IMR-90 (cell line): ENCODE results near the gene ZBTB8A. TPM values are rescaled to one million over a fixed set of nuclear protein-coding genes. Genes with fewer than 3 reads are reported as not detected.

Experiments used
- ATAC-seq: fragments of 200-7000 bp; cut with Tn5 transposase; 2 replicates; pipeline ENCODE4 v1.9.1; 2020; ENCODE audit warnings: low read depth, mild to moderate bottlenecking, moderate library complexity
- BruUV-seq: library from RNA; stranded (reverse); fragments of 400-500 nt; replicated peaks from 2 replicates; lab custom pipeline; 2021; lab: Mats Ljungman, UMichigan
- CTCF ChIA-PET: fragments of 300-600 bp; formaldehyde crosslinking; extraction: SDS; loops from one replicate; lab custom pipeline; 2021; ENCODE audit warnings: antibody characterized with exemption; lab: Yijun Ruan, JAX
- POLR2A ChIA-PET: fragments of 300-600 bp; sonication (Branson Sonifier 250); formaldehyde crosslinking; loops from one replicate; lab custom pipeline; 2022; ENCODE audit warnings: antibody characterized with exemption; ENCODE audit not compliant: unreplicated experiment; lab: Charles Lee
- DNase-seq: peaks from one replicate; pipeline ENCODE4 v3.0.0; 2013
- H2AFZ ChIP-seq: replicated peaks from 2 replicates; pipeline ENCODE3; 2013; ENCODE audit warnings: low read length, mild to moderate bottlenecking; ENCODE audit not compliant: poor library complexity
- H2AK5ac ChIP-seq: 2 replicates; pipeline ENCODE4 v1.6.1; 2013; ENCODE audit warnings: low read depth, low read length, inconsistent platforms
- H2AK9ac ChIP-seq: replicated peaks from 2 replicates; pipeline ENCODE3; 2013; ENCODE audit warnings: mild to moderate bottlenecking, low read depth, low read length, moderate library complexity; ENCODE audit not compliant: poor library complexity
- H2BK120ac ChIP-seq: 2 replicates; pipeline ENCODE4 v1.6.1; 2013; ENCODE audit warnings: low read depth, low read length, inconsistent platforms
- H2BK15ac ChIP-seq: 3 replicates; pipeline ENCODE4 v1.6.1; 2013; ENCODE audit warnings: low read depth, low read length, inconsistent platforms
- H2BK20ac ChIP-seq: 2 replicates; pipeline ENCODE4 v1.6.1; 2013; ENCODE audit warnings: low read depth, mild to moderate bottlenecking, inconsistent platforms, low read length, moderate library complexity
- H2BK5ac ChIP-seq: 2 replicates; pipeline ENCODE4 v1.6.1; 2013; ENCODE audit warnings: mild to moderate bottlenecking, low read depth, low read length, inconsistent platforms; ENCODE audit not compliant: poor library complexity, severe bottlenecking
- H3K14ac ChIP-seq: replicated peaks from 2 replicates; pipeline ENCODE4 v1.6.1; 2013; ENCODE audit warnings: low read depth, low read length, inconsistent platforms
- H3K18ac ChIP-seq: 2 replicates; pipeline ENCODE4 v1.6.1; 2013; ENCODE audit warnings: low read depth, low read length, control low read depth
- H3K23ac ChIP-seq: 2 replicates; pipeline ENCODE4 v1.6.1; 2013; ENCODE audit warnings: low read depth, low read length, inconsistent platforms
- H3K27ac ChIP-seq: 2 replicates; pipeline ENCODE4 v1.5.1; 2013; ENCODE audit warnings: mild to moderate bottlenecking, control low read depth, low read length; ENCODE audit not compliant: insufficient read depth
- H3K27me3 ChIP-seq: 2 replicates; pipeline ENCODE4 v1.6.1; 2013; ENCODE audit warnings: low read length; ENCODE audit not compliant: control insufficient read depth, insufficient read depth
- H3K36me3 ChIP-seq: 2 replicates; pipeline ENCODE4 v1.6.1; 2013; ENCODE audit warnings: low read length, mixed read lengths; ENCODE audit not compliant: control insufficient read depth, insufficient read depth
- H3K4ac ChIP-seq: 2 replicates; pipeline ENCODE4 v1.6.1; 2013; ENCODE audit warnings: low read depth, low read length, inconsistent platforms
- H3K4me1 ChIP-seq: 2 replicates; pipeline ENCODE4 v1.6.1; 2013; ENCODE audit warnings: low read length, mixed read lengths; ENCODE audit not compliant: control insufficient read depth, insufficient read depth
- H3K4me2 ChIP-seq: 2 replicates; pipeline ENCODE4 v1.6.1; 2013; ENCODE audit warnings: low read depth, mild to moderate bottlenecking, control low read depth, low read length, moderate library complexity
- H3K4me3 ChIP-seq: 2 replicates; pipeline ENCODE4 v1.5.1; 2013; ENCODE audit warnings: low read depth, mild to moderate bottlenecking, control low read depth, low read length, moderate library complexity; ENCODE audit not compliant: insufficient read depth
- H3K56ac ChIP-seq: 2 replicates; pipeline ENCODE4 v1.6.1; 2013; ENCODE audit warnings: low read length, inconsistent platforms; ENCODE audit not compliant: insufficient read depth; ENCODE audit errors: extremely low read depth
- H3K79me1 ChIP-seq, 2 experiments: 2 replicates each; pipeline ENCODE4 v1.6.1; 2013; ENCODE audit warnings: low read length in 2 of 2, inconsistent platforms in 1 of 2, low read depth in 1 of 2
- H3K9ac ChIP-seq: 2 replicates; pipeline ENCODE4 v1.6.1; 2013; ENCODE audit warnings: low read depth, low read length, control low read depth
- H3K9me1 ChIP-seq: 2 replicates; pipeline ENCODE4 v1.6.1; 2013; ENCODE audit warnings: low read length, inconsistent platforms; ENCODE audit not compliant: insufficient read depth
- H3K9me3 ChIP-seq: 2 replicates; pipeline ENCODE4 v1.6.1; 2013; ENCODE audit warnings: low read length; ENCODE audit not compliant: control insufficient read depth, insufficient read depth
- H4K20me1 ChIP-seq: 2 replicates; pipeline ENCODE4 v1.6.1; 2013; ENCODE audit warnings: low read length, inconsistent platforms; ENCODE audit not compliant: insufficient read depth
- H4K5ac ChIP-seq: 2 replicates; pipeline ENCODE4 v1.6.1; 2013; ENCODE audit warnings: mild to moderate bottlenecking, low read depth, low read length, control low read depth
- H4K8ac ChIP-seq, 2 experiments: 2 replicates each; pipeline ENCODE4 v1.6.1; 2013; ENCODE audit warnings: low read depth in 2 of 2, low read length in 2 of 2, control low read depth in 1 of 2, inconsistent platforms in 1 of 2
- H4K91ac ChIP-seq: 2 replicates; pipeline ENCODE4 v1.6.1; 2013; ENCODE audit warnings: low read depth, low read length, inconsistent platforms; ENCODE audit not compliant: insufficient read depth
- CEBPB ChIP-seq: IDR thresholded peaks from 2 replicates; pipeline ENCODE4 v1.6.1; 2012; ENCODE audit warnings: low read depth, low read length, improper control_type of control experiment
- CHD1 ChIP-seq: IDR thresholded peaks from 2 replicates; pipeline ENCODE4 v1.6.1; 2012; ENCODE audit warnings: low read depth, low read length, improper control_type of control experiment
- CTCF ChIP-seq: conservative IDR thresholded peaks from 2 replicates; pipeline ENCODE4 v1.5.1; 2012; ENCODE audit warnings: mild to moderate bottlenecking, low read depth, low read length, improper control_type of control experiment
- ELK1 ChIP-seq: fragments of 150-350 bp; IDR thresholded peaks from 2 replicates; pipeline ENCODE4 v1.6.1; 2016; ENCODE audit warnings: low read depth, mild to moderate bottlenecking, low read length, moderate library complexity, borderline replicate concordance
- FOS ChIP-seq: fragments of 150-350 bp; IDR thresholded peaks from 2 replicates; pipeline ENCODE4 v1.6.1; 2016; ENCODE audit warnings: low read depth, low read length
- MXI1 ChIP-seq: IDR thresholded peaks from 2 replicates; pipeline ENCODE4 v1.6.1; 2012; ENCODE audit warnings: low read depth, mild to moderate bottlenecking, low read length, moderate library complexity, borderline replicate concordance
- NFE2L2 ChIP-seq: fragments of 150-350 bp; IDR thresholded peaks from 2 replicates; pipeline ENCODE4 v1.6.1; 2016; ENCODE audit warnings: low read depth, mild to moderate bottlenecking, low read length
- RAD21 ChIP-seq: IDR thresholded peaks from 2 replicates; pipeline ENCODE4 v1.6.1; 2012; ENCODE audit warnings: low read length, improper control_type of control experiment
- RCOR1 ChIP-seq: IDR thresholded peaks from 2 replicates; pipeline ENCODE4 v1.6.1; 2012; ENCODE audit warnings: mild to moderate bottlenecking, low read length, improper control_type of control experiment; ENCODE audit not compliant: insufficient replicate concordance
- SMC3 ChIP-seq: fragments of 150-350 bp; IDR thresholded peaks from 2 replicates; pipeline ENCODE4 v1.6.1; 2016; ENCODE audit warnings: low read depth, mild to moderate bottlenecking, antibody characterized with exemption, low read length, moderate library complexity
- USF2 ChIP-seq: fragments of 150-350 bp; IDR thresholded peaks from 2 replicates; pipeline ENCODE4 v1.6.1; 2017; ENCODE audit warnings: mild to moderate bottlenecking, antibody characterized with exemption, low read length, low read depth
- WGBS, 2 experiments: methylation state at CpG; one replicate each; pipeline versions ENCODE4 v1.1.5 to v1.1.7; 2013; ENCODE audit warnings: missing lambda C conversion rate in 2 of 2; ENCODE audit not compliant: insufficient read length in 1 of 2; ENCODE audit errors: extremely low coverage in 2 of 2; 5-methylcytosine and 5-hydroxymethylcytosine counted together
- dilution Hi-C: fragments of 300-500 bp; cut with HindIII; formaldehyde crosslinking; loops from one replicate; pipeline ENCODE4 v1.14.3; 2018; ENCODE audit warnings: low sequenced_read_pairs; ENCODE audit not compliant: unreplicated experiment
- in situ Hi-C: fragments of 300-500 bp; cut with MboI; formaldehyde crosslinking; loops from 3 replicates; pipeline ENCODE4 v1.14.3; 2019; ENCODE audit warnings: low sequenced_read_pairs, inconsistent platforms, mixed read lengths
- intact Hi-C: fragments of 100-400 bp; cut with micrococcal nuclease; formaldehyde crosslinking; loops from 2 replicates; pipeline ENCODE4 v1.10.0; 2022
- polyA plus RNA-seq, 3 experiments: library from polyadenylated mRNA; depleted of rRNA; stranded (reverse); fragments of >200 nt; gene quantifications; 2 replicates each; pipeline ENCODE4 v1.2.3, GENCODE V29; 2012; ENCODE audit warnings: low replicate concordance in 1 of 3
- total RNA-seq: library from RNA; depleted of rRNA; stranded (reverse); fragments of >200 nt; gene quantifications from 2 replicates; pipeline ENCODE4 v1.2.3, GENCODE V29; 2012

Gene ZBTB8A
- total and polyA plus RNA-seq, 2 of the 4 experiments (the other 2 are of a cell fraction), result 2.1 to 6.1 TPM

- no peaks in the 10 kb centered on the region for H4K20me1 ChIP-seq
- H2AK5ac ChIP-seq, result no peak overlapping the region
- H3K9me3 ChIP-seq, result no peaks in the 10 kb centered on the region
- H3K4ac ChIP-seq, result no peak overlapping the region
- peaks cover 4% of the 10 kb centered on the region; the same call in 1 of the 2 replicates for H3K27me3 ChIP-seq
- dilution Hi-C loops, result no loop called here
- H4K5ac ChIP-seq, result no peak overlapping the region
- no peak overlapping the region for H3K4me3 ChIP-seq
- H3K56ac ChIP-seq, result no peak overlapping the region
- peaks cover 3% of the 10 kb centered on the region for H3K4me1 ChIP-seq
- H3K9ac ChIP-seq, result no peak overlapping the region
- H2AK9ac ChIP-seq, result no peak overlapping the region
- H3K23ac ChIP-seq, result no peak overlapping the region
- DNase-seq (no peak), ATAC-seq (no peak)
- no peaks in the 10 kb centered on the region for H3K36me3 ChIP-seq
- no peak overlapping the region for H4K91ac ChIP-seq
- no CpG with 5 or more reads among the region's 7 CpGs for WGBS, 2 experiments
- no peak overlapping the region for H3K4me2 ChIP-seq
- CTCF ChIA-PET, result interaction anchor here (0.9 to 1.5 kb wide), 2 partner anchors 23 to 25 kb away, joined by 3 to 4 read pairs; no protein-coding TSS in a partner anchor
- no peak overlapping the region for H3K18ac ChIP-seq
- TF ChIP-seq RAD21 (no peak), CHD1 (no peak), NFE2L2 (no peak), SMC3 (no peak), FOS (no peak), USF2 (no peak), MXI1 (no peak), RCOR1 (no peak), CTCF (no peak), CEBPB (no peak), ELK1 (no peak)
- no peaks in the 10 kb centered on the region for H3K79me1 ChIP-seq
- no TSS peak for BruUV-seq
- no peak overlapping the region for H2BK5ac ChIP-seq
- no peak overlapping the region for H2BK20ac ChIP-seq
- H2AFZ ChIP-seq, result no peak overlapping the region
- H3K14ac ChIP-seq, result no peak overlapping the region
- H3K9me1 ChIP-seq, result no peaks in the 10 kb centered on the region
- in situ Hi-C loops, result no loop called here
- no peak overlapping the region for H3K27ac ChIP-seq
- intact Hi-C loops, result no loop called here
- no peak overlapping the region for H2BK15ac ChIP-seq
- H4K8ac ChIP-seq, result no peak overlapping the region
- POLR2A ChIA-PET, result no interaction called here
- H2BK120ac ChIP-seq, result no peak overlapping the region
These were observed 44.4 kb upstream of the ZBTB8A start for GRCh38 chr1:32494711-32495337.
